HK-2 (cell line): ENCODE measurements around the gene CYP27A1.

ENCODE experiments used
- DNase-seq: peaks from one replicate; pipeline ENCODE4 v3.0.0-alpha.2; 2018; ENCODE audit not compliant: unreplicated experiment

The CYP27A1 gene

DNA sequence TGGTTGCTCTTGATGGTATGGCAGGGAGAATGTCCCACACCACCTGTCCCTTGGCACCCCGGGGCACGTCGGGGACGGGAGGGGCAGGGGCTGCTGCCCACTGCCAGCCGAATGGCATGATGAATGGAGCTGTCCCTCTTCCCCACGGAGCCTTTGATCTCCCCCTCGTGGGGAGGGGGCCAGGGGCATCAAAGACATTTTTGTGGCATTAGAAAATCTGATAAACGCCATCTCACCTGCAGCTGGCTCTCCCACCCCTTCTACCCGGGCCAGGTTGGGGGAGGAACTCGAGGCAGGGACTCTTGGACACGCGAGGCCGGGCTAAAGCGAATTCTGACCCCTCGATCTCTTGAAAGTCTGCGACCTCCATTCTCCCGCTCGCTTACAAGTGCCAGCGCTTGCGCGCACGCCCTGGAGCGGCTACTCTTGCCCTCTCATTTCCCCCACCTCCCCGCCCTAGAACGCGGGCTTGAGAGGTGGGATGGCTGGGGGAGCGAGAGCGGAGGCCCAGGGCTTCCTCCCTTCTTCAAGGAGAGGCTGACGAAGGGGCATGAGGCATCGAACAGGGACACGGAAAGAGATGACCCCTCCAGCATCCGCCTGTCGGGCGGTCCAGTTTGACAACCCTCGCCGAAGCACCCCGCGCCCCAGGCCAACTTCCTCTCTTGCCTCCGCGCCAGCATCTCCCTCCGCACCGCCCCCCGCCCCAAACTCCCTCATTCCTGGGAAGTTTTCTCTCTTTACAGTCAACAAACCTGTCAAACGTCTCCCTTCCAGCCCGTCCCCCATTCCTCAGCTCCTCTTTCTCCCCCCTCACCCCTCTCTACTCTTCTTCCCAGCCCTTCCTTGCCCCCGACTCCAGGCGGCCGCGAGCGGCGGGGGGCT is 77.0 kb downstream of the CYP27A1 start:
- no peak for DNase-seq

DNA sequence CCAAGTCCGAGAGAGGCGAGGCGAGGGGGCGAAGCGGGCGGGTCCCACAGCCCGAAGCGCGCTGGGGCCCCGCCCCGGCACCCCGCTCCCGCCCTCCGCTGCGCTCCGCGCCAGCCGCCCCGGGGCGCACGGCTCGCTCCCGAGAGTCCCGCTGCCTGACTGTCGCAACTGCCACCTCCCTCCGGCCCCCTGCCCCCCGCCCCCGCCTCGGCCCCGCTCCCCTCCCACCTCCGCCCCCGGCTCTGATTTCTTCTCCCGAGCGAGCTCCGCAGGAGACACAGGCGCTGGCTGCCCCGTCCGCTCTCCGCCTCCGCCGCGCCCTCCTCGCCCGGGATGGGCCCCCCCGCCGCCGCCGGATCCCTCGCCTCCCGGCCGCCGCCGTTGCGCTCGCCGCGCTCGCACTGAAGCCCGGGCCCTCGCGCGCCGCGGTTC is 77.6 kb downstream of the CYP27A1 start, which contains the start of gene WNT6:
Gene WNT6 (plus strand): TSS at position 250 of the 432 bp plus-strand sequence. CDS start 233 bp downstream, outside the sequence.
- DNase-seq: no peak

DNA sequence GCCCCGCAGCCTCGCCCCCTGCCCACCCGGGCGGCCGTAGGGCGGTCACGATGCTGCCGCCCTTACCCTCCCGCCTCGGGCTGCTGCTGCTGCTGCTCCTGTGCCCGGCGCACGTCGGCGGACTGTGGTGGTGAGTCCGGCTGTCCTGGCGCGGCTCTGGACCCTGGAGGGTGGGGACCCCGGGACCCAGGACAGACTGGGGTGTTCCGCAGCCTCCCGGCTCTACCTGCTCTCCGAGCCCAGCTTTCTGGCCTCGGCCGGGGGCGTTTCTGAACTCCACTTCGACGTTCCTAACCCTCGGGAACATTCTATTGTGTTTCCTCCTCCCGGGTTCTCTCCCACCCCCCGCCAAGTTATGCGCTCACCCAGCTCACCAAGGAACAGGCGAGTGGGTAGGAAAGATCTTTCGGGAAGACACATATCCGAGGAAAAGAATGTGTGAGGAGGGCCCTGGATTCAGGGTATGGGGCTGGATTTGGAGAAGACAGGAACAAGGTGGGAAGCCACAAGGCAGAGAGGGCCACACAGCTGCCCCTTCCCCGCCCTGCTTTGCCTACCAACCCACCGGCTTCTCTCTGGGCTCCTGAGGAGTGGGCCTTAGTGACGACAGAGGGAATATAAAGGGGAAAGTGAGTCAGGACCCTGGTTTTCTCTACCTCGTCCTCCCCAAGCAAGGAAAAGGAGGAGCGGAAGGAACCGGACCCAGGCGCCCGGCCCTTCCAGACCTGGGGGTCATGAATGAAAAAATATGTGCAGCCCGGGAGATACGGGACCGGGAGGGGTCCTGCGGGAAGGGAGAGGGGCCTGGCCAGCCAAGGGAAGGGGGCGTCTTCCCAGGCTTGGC is 78.3 kb downstream of the CYP27A1 start:
- DNase-seq: no peak

DNA sequence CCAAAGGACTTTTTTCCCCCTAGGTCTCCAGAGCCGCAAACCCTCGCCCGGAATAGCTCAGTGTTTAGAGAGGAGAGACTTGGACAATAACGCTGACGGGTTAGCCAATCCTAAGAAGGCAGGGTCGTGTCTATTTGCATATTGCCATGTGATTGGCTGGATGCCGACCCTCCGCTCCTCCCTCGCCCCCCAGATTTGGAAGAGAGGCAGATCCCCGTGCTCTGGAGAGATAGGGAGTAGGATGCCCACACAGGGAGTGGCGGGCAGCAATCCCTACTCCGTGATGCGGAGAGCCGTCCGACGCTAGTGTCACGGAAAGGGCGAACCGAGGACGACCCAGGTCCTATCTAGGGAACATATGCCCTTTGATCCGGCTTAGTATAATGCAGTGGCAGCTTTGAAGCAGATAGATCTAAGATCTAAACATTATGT is 79.0 kb downstream of the CYP27A1 start:
- DNase-seq: no peak

GRCh38 chr2:218861645-218862318 is 79.8 kb downstream of the CYP27A1 start:
- no peak for DNase-seq

GRCh38 chr2:218863021-218863520 is 81.1 kb downstream of the CYP27A1 start:
- DNase-seq: no peak
